GM12874 (cell line): ENCODE results near the gene HPCAL4.

Source experiments
- TF ChIP-seq, protein P1 (sequence below): IDR thresholded peaks from 2 replicates; pipeline ENCODE4 v1.5.1; 2011; ENCODE audit warnings: low read depth, mild to moderate bottlenecking, control low read depth, low read length, moderate library complexity; ENCODE audit not compliant: insufficient read depth

The HPCAL4 gene

DNA sequence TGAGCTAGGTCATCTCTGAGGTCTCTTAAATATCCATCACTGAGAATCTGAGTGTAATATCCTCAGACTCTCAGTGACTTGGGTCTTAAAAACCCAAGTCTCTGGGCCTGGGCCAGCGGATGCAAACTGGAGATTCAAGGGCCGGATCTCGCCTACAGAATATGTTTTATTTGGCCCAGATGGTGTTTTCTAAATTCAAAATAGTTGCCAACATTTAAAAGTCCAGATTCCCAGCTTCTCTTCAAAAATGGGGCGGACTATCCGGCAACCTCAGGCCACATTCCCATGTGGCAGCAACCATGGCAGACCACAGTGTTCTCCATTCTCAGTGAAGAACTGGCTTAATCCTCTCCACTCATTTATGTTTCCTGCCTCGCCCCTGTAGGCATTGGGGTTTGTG is 39.1 kb downstream of the HPCAL4 start:
- TF ChIP-seq, protein P1, sequence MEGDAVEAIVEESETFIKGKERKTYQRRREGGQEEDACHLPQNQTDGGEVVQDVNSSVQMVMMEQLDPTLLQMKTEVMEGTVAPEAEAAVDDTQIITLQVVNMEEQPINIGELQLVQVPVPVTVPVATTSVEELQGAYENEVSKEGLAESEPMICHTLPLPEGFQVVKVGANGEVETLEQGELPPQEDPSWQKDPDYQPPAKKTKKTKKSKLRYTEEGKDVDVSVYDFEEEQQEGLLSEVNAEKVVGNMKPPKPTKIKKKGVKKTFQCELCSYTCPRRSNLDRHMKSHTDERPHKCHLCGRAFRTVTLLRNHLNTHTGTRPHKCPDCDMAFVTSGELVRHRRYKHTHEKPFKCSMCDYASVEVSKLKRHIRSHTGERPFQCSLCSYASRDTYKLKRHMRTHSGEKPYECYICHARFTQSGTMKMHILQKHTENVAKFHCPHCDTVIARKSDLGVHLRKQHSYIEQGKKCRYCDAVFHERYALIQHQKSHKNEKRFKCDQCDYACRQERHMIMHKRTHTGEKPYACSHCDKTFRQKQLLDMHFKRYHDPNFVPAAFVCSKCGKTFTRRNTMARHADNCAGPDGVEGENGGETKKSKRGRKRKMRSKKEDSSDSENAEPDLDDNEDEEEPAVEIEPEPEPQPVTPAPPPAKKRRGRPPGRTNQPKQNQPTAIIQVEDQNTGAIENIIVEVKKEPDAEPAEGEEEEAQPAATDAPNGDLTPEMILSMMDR, result no peak

DNA sequence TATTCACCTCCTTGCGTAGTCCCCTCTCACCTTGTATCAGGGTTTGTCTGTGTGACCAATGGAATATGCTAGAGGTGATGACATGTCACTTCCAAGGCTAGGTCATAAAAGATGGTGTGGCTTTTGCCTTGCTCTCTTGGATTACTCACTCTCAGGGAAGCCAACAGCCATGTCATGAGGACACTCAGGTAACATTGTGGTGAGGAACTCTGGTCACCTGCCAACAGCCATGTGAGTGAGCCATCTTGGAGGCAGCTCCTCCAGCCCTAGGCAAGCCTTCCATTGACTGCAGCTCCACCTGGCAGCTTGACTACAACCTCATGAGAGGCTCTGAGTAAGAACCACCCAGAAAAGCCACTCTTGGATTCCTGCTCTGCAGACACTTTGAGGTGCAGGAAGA is 40.8 kb downstream of the HPCAL4 start:
- TF ChIP-seq, protein P1, result no peak

DNA sequence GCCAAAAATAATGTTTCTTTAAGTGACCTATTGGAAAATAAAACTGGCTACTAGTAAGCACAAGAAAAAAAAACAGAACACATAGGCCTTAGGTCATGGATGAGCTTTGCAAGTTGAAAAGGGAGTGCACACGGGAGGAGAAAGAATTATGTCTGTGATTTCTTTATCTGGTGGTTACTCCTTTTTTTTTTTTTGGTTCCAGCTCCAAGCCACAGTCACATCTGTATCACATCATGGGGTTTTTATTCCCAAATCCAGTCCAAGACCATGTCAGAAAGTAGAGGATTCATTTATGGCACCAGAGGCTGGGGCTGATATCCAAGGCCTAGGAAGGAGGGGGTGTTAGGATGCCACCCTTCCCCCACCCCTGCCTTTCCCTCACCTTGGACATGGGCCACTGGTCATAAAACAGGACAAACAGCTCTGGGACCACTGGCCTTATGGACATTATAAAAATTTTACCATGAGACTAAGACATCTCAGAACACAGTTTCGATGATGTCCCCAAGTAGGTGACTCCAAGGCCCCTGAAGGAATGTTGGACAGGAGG is 41.5 kb downstream of the HPCAL4 start:
- TF ChIP-seq, protein P1, result no peak

DNA sequence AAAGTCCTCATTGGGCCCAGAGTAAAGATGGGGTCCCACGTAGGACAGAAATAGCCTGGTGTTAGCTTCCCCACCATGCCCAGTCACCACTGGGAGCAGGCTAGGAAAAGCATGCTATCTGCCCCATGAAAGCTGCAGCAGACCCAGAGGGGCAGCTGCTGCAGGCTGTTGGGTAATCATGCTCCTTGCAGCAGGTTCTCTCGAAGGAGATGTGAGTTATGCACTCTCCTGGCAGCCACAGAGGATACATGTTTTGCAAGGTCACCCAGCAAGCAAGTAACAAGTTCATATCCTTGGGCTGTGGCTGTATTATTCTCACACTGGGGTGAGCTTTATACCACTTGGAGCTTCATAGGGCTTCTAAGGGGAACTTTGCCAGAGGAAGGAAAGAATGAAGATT is 42.7 kb downstream of the HPCAL4 start:
- TF ChIP-seq, protein P1, result no peak

DNA sequence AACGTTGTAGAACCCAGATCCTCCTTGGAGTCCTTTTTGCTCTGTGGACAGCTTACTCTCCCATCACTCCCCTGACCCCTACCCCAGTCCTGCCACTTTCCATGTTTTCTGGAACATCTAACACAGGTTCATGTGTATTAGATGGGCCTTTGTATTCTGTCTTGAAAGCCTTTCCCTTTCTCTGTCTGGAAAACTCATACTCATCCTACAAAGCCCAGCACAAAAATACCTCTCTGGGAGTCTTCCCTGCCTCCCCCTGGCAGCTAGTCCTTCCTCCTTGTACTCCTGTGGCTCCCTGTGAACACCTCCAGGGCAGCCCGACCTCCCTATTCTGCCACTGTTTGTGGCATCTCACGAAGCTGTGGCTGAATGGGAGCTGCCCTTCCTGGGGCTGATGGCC is 44.0 kb downstream of the HPCAL4 start:
- TF ChIP-seq, protein P1, result no peak

DNA sequence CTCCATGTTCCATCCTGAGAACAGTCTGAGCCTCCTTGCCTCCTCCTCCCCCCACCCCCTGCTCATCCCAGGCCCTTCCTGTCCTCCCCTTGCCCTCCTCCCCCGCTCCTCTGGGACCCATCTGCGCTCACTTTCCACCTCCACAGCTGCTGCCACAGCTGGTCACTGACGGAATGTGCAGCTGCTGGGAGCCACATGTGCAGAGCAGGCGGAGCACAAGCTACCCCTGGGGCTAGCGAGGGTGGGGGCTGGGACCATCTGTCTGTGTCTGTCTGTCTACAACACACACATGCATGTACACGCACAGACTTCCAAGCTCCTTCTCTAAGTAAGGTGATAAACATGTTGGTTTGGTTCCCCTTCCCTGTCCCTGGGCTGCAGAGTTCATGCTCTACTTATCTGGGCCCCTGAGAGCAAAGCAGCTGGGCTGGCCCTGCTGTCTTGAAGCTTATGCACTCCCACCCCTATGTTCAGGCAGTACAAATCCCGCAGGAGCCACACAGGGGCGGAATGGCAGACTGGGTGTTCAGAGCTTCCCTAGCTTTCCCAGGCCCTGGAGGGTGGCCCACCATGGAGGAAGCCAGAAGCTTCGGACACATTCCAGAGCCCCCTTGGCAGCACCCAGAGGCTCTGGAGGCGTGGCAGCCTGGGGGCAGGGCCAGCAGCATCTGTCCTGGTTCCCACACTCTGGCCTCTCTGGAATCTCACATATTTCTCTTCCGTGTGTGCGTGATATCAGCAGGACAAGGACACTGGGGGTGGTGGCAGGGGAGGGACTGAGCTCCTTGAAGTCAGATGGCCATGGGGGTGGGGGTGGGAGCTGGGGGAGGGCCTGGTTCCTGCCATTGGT is 44.8 kb downstream of the HPCAL4 start:
- TF ChIP-seq, protein P1, result no peak

DNA sequence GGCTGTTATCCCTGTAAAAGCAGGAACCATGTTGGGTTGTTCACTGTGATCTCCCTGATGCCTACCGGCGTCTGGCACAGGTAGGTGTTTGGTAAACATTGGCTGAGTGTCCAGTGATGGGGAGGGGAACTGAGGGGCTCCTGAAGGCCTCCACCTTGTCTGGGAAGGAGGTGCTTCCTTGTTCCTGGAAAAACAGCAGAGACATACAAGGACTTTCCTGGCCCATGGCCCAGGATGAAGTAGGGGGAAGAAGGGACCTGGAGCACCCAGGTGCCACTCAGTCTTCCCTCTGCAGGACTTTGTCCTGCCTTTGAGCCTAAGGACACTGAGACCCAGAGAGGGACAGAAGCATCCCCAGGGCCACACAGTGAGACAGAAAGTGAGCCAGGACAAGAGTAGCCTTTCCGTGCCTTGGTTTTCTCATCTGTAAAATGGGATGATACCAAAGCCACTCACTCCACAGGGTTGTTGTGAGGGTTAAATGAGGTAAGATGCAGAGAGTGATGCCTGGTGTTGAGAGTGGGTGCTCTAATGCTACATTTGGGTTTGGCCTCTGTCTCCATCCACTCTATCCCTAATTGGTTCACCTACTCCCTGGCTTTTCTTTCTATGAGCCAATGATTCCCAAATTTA is 45.7 kb downstream of the HPCAL4 start:
- TF ChIP-seq, protein P1, result no peak
